Stimulated activated CD4-positive, alpha-beta T cell treated with anti-CD3 and anti-CD28 coated beads, Interleukin-4, amount 100 ng/mL, for 1 hour (primary cell): Measurements from ENCODE around the gene TICAM2.

Source experiments
- DNase-seq: peaks from one replicate; pipeline ENCODE4 v3.0.0-alpha.2; 2020

Gene TICAM2

DNA sequence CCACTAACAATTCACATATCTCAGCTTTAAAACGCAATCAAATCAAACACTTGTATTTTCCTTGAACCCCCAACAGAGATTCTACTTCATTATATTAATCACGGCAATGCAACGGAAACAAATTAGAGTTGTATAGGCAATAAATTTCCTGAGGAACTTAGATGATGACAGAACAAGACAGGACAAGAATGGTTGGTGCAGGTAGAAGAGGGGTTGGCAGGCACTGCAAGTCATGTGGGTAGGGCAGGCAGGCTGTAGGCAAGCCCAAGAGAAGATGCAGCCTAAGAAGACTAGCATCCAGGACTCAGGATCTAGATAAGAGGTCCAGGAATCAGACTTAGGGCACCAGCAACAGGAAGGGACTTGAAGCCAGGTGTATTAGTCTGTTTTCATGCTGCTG, 41.1 kb downstream of the TICAM2 start:
- no peak for DNase-seq

DNA sequence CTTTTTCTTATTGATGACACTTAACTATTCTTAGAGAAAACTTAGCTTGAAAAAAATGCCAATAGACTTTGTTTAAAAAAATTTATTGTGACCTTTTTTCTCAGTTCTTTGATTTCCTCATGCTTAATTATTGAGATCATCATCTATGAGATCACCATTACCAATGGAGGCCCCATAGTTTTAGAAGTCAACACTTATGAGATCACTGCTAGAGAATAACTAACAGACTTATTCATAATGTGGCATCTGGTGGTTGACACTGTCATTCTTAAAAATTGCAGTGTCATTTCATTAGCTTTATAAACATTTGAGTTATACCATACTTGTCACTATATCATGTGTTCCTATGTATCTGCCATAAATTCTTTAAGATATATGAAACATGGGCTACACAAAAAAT, 42.8 kb downstream of the TICAM2 start:
- no peak for DNase-seq

DNA sequence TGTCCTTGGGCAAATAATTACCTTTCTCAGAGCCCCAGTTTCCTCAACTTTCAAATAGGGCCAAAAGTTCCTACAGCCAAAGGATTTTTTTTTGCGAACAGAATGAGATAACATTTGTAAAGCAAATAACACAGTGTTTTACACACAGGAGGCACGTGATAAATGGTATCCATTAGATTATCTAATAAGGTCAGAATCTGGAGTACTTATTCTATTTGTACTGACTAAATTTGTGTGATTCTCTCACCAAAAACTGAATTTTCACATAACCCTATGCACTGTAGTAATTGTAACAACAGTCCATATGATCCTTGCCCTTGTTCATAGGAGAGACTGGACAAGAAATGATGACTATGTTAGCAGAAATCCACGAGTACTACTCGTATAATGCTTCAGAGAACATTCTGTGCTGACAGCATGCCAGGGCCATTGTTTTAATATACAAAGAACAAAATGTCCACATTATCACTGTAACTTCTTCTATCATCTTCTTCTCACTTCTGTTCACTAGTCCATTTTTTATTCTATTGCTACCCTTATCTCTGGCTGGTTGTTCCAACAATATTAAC, 43.8 kb downstream of the TICAM2 start:
- DNase-seq: no peak

DNA sequence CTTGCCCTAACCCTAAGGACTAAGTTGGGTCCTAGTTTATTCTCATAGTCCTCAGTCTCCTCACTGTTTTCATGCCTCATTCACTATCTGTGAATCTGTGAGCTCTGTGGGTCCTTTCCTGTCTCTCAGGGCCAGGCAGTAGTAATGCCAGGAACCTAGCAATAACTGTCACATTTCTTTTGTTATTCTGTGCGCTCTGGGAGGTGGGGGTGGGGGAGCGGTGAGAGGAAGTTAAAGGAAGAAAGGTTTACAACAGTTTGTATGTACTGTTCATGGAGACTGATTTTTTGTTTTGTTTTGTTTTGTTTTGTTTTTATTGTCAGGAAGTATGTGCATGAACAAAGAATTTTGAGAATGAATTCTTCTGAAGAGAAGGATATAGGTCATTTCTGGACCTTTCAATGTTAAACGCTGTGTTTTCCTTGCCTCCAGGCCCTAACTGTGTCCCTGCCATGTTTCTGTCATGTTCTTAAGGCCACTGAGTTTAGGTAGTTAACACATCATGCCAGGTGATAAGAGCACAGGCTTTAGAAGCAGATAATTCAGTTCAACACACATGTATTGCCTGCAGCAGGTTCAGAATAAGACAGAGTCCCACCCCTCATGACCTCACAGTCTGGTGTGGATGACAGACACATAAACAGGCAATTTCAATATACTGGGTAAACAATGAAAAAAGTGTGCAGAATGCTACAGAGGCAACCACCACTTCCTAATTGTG, 44.5 kb downstream of the TICAM2 start:
- no peak for DNase-seq

DNA sequence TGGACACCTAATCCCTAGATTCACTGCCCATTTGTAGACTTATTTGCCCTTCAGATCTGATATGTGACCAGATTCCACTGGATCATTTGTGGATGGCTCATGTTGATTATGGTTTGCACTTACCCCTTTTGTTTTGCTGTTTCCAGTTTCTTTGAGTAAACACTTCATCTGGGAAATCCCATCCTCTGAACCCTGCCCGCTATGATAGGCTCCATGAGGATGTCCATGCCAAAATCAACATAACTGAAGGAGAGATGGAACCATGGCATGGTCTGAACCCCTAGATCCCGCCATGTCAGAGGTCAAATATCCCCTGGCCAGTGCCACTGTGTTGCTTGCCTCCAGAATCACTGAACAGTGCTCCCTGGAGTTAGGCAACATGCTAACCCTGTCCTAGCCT, 46.0 kb downstream of the TICAM2 start:
- DNase-seq: no peak

DNA sequence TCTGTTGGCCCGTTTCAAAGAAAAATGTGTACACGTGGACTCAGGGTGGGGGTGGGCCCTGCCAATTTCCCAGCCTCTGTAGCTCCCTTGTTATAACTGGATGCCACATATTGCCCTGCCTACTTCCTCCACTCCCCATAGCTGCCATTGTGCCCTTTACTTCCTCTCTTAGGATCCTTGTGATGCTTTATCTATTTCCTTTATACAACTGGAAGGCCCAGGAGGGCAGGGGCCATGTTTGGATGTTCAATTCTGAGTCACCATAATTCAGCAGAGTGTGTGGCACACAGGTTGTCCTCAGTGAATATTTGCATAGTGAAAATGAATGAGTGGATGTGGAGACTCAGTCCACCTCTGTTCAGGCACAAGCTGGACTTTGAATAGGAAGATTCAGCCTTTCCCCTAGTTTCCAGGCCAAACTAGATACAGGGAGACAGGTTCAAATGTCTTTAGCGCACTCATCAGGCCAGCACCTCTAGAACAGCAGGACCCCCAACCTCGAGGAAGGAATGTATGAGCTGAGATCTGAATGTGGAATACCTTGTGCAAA, 47.1 kb downstream of the TICAM2 start:
- no peak for DNase-seq

DNA sequence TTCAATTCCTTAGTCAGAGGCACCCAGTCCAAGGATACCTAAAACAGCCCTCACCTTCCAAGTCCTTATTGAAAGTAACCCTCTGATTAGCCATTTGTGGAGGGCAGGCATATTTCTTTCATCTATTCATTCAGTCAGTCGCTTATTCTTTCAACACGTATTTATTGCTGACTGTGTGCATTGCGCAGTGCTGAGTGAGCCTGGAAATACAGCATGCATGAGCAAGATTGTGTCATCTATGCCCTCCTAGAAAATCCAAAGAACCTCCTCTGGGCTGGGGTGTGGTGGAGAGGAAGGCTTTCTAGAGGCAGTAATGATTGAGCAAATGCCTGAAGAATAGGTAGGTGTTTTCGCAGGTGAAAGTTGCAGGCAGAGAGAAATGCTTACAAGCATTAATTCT, 49.2 kb downstream of the TICAM2 start:
- DNase-seq: no peak

DNA sequence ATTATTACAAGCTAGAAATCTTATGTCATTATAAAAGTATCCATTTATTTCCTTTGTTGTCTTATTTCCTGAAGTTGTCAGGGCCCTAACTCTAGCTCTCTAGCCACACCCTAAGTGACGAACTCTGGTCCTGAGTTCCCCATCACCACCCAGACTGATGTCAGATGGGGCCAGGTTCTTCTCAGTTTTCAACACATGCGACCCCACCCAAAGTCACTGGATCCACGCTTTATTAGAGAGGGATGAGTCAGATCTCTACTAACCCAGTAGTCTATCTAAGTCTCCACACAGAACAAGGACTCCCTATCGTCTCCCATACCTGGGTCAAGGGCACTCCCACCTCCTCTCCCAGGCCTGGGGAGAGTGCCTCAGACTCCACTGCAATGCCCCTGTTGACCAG, 50.9 kb downstream of the TICAM2 start:
- DNase-seq: no peak

DNA sequence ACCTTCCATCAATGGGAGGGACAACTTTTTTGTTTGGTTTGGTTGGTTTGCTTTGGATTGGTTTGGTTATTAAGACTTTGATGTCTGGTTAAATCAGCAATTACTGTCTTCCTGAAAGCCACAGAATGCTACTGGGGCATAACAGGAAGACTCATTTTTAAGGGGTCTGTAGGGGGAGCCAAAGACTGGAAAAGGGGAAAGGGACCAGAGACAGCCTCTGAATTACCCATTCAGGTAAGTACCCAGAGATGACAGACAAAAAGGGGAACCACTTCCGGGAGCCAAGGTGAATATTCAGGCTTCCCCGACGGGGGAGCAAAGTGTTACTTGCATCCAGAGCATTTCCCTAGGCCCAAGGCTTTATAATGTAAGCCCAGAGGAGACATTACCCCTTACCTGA, 53.1 kb downstream of the TICAM2 start:
- DNase-seq: no peak

DNA sequence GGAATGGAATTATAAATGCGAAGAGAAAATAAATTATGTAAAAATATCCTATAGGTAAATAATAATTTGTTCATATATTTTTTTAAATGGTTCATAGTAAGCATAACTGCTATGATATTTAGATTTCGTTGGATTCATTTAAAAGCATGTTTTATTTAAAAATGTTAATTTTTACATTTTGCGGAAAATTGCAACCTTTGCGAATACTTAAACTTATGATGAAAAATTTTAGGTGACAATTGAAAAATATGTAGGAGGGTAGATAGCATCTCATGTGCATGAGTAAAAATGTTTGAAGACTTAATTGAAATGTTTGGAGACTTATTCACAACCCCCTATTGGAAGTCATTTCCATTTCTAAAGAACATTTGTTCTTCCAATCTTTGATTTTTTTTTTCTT, 53.6 kb downstream of the TICAM2 start:
- DNase-seq: no peak

DNA sequence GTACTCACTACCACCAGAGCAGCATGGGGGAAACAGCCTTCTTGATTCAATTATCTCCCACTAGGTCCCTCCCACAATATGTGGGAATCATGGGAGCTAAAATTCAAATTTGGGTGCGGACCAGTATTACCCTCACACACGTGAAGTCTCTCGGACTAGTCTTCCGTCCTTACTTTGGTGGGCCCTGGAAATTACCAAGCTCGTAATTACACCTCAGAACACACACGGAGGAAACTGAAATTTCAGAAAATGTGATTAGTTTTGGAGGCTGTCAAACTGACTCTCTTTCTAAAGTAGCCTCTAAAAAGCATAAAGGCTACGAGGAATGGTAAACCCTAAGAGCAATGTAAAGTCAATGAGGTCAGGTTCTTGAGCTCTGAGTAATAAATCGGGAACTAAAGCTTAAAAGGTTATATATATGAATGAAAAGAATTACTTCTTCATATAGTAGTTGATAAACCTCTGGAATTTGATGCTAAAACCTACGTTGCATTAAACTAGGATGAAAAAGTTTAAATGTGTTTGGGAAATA, 56.9 kb downstream of the TICAM2 start:
- no peak for DNase-seq

DNA sequence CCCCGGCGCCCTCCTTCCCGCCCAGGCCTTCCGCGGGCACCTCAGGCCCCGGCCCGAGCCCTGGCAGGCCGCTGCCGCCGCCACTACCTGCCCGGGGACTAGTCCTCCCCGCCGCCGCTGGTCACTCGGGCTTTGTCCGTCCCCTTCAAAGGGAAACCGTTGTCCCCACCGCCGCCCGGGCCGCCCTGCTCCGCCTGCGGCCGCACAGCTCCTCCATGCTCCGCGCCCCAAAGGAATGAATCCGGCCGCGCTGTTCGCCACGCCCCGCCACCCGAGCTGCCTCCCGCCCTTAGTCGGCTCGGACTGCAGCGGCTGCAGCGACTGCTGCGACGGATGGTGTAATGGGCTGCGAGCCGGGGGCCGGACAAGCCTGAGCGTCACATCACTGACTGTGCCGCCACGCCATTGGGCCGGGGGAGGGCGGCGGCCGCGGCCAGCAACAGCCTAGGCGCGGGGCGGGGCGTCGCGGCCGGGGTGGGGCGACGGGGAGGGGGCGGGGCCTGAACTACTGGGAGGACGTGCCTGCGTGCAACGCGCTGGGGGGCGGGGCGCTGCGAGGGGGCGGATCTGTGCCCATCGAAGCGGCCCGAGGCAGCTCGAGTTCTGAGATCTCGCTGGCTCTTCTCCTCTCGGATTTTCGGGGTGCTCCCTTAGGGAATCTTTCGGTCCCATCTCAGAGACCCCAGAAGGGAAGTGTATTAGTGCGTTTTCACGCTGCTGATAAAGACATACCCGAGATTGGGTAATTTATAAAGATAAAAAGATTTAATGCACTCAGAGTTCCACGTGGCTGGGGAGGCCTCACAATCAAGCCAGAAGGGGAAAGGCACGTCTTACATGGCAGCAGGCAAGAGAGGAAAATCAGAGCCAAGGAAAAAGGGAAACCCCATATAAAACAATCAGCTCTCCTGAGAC, 57.6 kb downstream of the TICAM2 start, which contains the start of gene FEM1C:
FEM1C (minus strand) TSS at position 340 of the 915 bp plus-strand sequence. CDS start 1,282 bp downstream, outside the sequence.
- DNase-seq: peak; percentile 100

DNA sequence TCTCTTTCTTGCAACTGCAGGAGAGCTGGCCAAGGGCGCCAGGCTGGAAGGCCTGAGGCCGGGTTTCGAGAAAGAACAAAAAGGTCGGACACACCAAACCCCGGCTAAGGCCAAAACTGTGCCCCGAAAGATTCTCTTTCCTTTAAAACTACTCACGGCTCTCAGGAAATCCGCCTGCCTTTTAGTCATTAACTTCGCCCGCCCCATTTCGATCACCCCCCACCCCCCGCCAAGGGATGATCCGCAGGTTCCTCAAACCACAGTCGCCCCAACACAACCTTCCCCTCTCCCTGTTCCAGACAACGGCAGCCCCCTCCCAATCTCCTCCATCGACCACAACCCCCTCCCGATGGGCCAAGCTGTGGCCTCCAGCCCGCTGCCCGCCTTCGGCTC, 58.2 kb downstream of the TICAM2 start:
- peak; percentile 53 for DNase-seq

DNA sequence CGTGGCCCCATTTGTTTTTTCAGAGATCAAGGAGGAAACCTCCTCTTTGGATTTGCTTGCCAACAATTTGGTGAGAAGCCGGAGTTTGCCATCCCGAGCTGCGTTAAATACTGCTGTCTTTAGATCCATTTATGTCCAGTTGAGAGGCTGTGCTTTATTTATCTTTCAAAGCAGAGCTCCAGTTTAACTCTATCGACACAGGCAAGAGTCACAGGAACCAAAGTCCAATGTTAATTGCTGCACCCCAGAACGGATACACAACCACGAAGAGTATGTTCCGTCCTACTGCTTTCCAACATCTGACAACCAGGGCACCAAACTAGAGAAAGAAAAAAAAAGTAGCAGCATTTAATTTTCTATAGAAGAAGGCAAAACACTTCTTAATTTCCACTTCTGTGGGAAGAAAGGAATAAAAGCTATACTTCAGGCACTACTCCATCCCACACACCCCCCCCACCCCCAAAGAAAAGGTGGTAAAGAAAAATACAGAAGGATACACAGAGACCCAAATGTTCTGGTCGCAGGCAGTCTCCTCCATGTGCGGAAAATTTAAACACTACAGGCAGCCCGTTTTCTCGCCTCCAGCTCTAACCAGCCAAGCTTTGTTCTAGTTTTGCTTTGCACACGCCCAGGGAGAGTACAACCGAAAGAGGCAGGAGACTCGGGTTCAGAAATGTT, 58.8 kb downstream of the TICAM2 start:
- DNase-seq: peak; percentile 38

DNA sequence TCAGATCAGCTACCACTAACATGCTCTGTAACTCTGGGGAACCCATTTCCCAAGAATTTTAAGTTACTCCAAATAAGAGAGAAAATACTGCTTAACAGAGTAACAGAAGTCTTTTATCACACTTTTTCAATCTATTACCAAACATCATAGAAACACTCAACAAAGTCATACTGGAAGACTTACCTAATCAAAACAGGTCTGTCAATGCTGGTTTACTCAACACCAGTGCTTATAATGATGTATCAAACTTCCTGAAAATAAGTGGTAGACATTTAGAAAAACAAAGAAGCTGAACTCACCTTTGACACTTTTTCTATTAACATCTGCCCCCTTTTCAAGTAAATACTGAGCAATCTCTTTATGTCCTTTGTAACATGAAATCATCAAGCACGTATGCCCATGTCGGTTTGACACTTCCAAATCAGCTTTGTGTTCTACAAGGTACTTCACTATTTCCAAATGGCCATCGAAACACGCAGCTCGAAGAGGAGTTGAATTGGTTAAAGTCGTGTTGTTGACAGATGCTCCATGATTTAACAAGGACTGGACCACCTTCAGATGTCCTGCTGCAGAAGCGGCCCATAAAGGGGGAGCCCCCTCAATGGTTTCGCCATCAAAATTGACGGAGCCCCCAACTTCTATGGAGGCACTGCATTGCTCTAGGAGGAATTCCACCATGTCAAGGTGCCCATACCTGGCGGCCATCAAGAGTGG, 59.5 kb downstream of the TICAM2 start:
- no peak for DNase-seq

DNA sequence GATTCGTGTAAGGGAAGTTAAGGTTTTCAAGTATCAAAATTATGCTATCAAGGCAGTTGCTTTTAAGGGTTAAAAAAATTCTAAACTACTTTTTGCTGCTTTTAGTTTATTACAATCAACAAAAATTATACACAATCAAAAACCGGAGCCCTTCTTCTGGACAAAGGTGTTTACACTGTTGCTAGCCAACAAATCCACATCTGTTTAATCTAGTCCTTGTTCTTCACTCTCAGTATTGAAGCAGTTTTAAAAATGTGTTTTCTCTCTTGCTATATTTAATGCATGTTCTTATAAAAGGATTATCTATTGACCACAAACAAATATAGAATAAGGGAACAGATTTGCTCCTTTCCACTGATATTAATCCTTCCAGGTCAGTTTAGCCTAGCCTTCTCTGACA, 60.2 kb downstream of the TICAM2 start:
- DNase-seq: no peak

DNA sequence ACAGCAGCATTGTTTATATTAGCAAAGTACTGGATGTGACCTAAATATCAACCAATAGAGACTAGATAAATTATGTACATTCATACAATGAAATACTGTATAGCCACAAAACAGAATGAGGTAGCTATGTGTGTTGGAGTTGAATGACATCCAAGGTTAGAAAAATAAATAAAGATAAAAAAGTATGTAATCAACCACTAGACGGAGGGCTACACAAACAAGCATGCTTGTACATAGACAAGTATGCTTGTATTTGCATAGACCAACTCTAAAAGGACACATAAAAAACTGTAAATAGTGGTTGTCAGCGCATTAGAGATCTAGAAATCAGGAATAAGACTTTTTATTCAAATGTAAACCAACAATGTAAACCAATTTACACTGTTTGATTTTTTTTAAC, 60.7 kb downstream of the TICAM2 start:
- DNase-seq: no peak

DNA sequence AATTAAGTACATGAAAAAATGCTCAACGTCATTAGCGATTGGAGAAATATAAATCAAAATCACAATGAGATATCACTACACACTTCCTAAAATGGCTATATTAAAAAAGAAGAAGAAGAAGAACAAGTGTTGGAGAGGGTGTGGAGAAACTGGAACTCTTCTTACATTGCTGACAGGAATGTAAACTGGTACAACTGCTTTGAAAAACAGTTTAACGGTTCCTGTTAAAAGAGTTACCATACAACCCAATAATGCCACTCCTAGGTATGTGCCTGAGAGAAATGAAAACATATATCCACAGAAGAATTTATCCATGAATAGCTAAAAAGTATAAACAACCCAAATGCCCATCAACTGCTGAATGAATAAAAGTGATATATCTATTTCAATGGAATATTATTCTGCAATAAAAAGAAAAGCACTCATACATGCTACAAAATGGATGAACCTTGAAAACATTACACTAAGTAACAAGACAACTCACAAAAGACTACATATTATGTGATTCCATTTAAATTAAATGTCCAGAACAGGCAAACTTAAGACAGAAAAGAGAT, 66.7 kb downstream of the TICAM2 start:
- DNase-seq: no peak

DNA sequence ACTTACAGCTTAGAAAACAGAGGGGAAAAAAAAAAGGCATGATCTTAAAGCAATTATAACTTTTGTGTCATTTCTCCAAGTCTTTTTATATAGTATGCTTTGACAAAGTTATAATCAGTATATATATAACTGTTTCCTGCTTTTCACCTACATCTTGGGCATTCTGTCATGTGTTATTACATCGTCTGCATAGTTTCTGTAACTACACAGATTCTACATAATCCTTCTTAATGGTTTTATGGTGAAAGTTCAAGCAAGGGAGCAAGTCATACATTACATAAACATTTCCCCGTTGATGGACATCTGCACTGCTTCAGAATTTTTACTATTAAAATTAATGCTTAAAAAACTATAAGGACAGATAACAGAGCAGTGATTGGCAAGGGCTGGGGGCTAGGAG, 69.8 kb downstream of the TICAM2 start:
- DNase-seq: no peak

DNA sequence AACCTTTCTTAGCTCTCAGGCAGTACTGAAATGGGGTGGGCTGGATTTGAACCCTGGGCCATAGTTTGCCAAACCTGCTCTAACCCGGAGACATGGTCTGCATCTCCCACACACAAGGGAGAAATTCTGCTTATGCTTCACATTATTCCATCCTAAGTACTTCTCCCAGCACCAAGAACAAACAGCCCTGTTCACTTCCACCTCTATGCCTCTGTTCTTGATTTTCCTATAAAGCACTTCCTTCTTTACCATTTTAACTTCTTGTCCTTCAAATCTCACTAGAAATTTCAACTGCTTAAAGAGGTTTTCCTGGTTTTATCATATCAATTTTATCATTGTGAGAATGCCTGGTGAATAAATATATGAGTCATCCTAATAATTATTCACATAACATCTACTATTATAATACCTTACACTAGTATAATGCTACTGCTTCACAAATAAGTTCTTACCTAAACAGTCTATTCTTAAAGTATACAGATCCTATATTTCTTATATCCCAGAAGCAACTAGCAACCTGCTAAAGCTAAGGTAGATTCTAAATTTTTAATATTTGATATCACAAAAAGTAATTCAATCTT, 70.4 kb downstream of the TICAM2 start:
- no peak for DNase-seq

DNA sequence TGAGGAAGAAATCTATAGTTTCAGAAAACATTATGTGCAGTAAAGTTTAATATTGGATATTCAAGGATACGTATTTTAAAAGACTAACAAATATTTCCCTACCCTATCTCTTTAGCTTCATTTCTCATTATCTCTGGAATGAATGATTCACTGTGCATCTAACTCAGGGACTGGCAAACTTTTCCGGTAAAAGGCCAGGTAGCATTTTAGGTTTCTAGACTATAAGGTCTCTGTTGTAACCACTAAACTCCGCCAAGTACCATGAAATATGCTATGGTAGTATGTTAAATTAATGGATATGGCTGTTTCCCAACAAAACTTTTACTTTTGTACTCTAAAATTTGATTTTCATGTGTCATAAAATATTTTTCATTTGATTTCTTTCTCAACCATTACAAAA, 70.9 kb downstream of the TICAM2 start:
- DNase-seq: no peak
